IPS-NIHi7 (cell line): ENCODE results near the gene S100A14.
A peak's percentile ranks its signal among the peaks of the same experiment; 100 is the strongest.
"Not testable (repeated sequence)": the region's sequence is repeated elsewhere in the genome, so short reads cannot be mapped to it uniquely, and the experiment has no call there.

Source experiments
- DNase-seq: peaks from one replicate; pipeline ENCODE4 v3.0.0; 2012; ENCODE audit warnings: mixed read lengths; ENCODE audit errors: extremely low spot score

Gene S100A14

GRCh38 chr1:153615406-153615805 is 719 bp downstream of the S100A14 start:
- DNase-seq, result no peak

- DNase-seq, result no peak
These were observed 1.2 kb downstream of the S100A14 start for GRCh38 chr1:153614906-153615305.

GRCh38 chr1:153614189-153614900 is 1.8 kb downstream of the S100A14 start:
- no peak for DNase-seq

GRCh38 chr1:153613406-153613805 is 2.7 kb downstream of the S100A14 start:
- DNase-seq, result no peak

GRCh38 chr1:153612755-153613331 is 3.3 kb downstream of the S100A14 start, which contains the start of gene S100A16:
Gene S100A16, minus strand, starts transcription at chr1:153613137. Its CDS starts 4,986 bp downstream, at chr1:153608151.
- peak; percentile 74 for DNase-seq

- DNase-seq, result no peak
These were observed 3.9 kb downstream of the S100A14 start for GRCh38 chr1:153612111-153612754.

- no peak for DNase-seq
These were observed 4.8 kb downstream of the S100A14 start for GRCh38 chr1:153611356-153611755.

GRCh38 chr1:153610811-153611301 is 5.3 kb downstream of the S100A14 start:
- DNase-seq, result no peak

GRCh38 chr1:153610334-153610733 is 5.8 kb downstream of the S100A14 start:
- DNase-seq, result no peak

GRCh38 chr1:153609585-153609907 is 6.6 kb downstream of the S100A14 start:
- DNase-seq, result no peak

- peak; percentile 89 for DNase-seq
These were observed 7.2 kb downstream of the S100A14 start for GRCh38 chr1:153608742-153609584.

GRCh38 chr1:153608089-153608682 is 7.9 kb downstream of the S100A14 start:
- DNase-seq, result no peak

GRCh38 chr1:153607381-153607780 is 8.7 kb downstream of the S100A14 start:
- no peak for DNase-seq

- DNase-seq, result no peak
These were observed 9.9 kb downstream of the S100A14 start for GRCh38 chr1:153606194-153606593.

GRCh38 chr1:153602749-153603148 is 13.4 kb downstream of the S100A14 start:
- no peak for DNase-seq

- no peak for DNase-seq
These were observed 16.3 kb downstream of the S100A14 start for GRCh38 chr1:153599847-153600246.

GRCh38 chr1:153598309-153599172 is 17.6 kb downstream of the S100A14 start:
- DNase-seq, result peak; percentile 84

GRCh38 chr1:153597206-153597605 is 18.9 kb downstream of the S100A14 start:
- no peak for DNase-seq

GRCh38 chr1:153592748-153593147 is 23.4 kb downstream of the S100A14 start:
- no peak for DNase-seq

- DNase-seq, result no peak
These were observed 27.6 kb downstream of the S100A14 start for GRCh38 chr1:153588482-153588881.

GRCh38 chr1:153588033-153588432 is 28.1 kb downstream of the S100A14 start:
- not testable (repeated sequence) for DNase-seq
